Astrocyte (in vitro differentiated cells and primary cell): ENCODE measurements around the gene F13A1. TPM values are rescaled to one million over a fixed set of nuclear protein-coding genes. Genes with fewer than 3 reads are reported as not detected.

Experiments
- DNase-seq: peaks from one replicate; pipeline ENCODE4 v3.0.0-alpha.2; 2010; ENCODE audit warnings: low read depth
- FAIRE-seq: peaks from 2 replicates; lab custom pipeline; 2011; peaks lifted over from hg19 to GRCh38; lab: Jason Lieb, UNC
- H2AFZ ChIP-seq: 2 replicates; pipeline ENCODE4 v1.6.0; 2012; ENCODE audit warnings: low read depth, low read length, inconsistent platforms
- H3K27ac ChIP-seq: 2 replicates; pipeline ENCODE4 v1.5.1; 2011; ENCODE audit warnings: low read depth, low read length, inconsistent platforms
- H3K27me3 ChIP-seq: 2 replicates; pipeline ENCODE4 v1.6.0; 2011; ENCODE audit warnings: low read length, inconsistent platforms; ENCODE audit not compliant: insufficient read depth
- H3K36me3 ChIP-seq: 2 replicates; pipeline ENCODE4 v1.5.1; 2011; ENCODE audit warnings: low read length, inconsistent platforms; ENCODE audit not compliant: insufficient read depth
- H3K4me1 ChIP-seq: 2 replicates; pipeline ENCODE4 v1.5.1; 2011; ENCODE audit warnings: low read length, inconsistent platforms; ENCODE audit not compliant: insufficient read depth
- H3K4me2 ChIP-seq: 2 replicates; pipeline ENCODE4 v1.6.0; 2012; ENCODE audit warnings: low read length, inconsistent platforms
- H3K4me3 ChIP-seq: 2 replicates; pipeline ENCODE4 v1.5.1; 2011; ENCODE audit warnings: low read depth, mild to moderate bottlenecking, low read length, inconsistent platforms; ENCODE audit not compliant: insufficient read depth
- H3K79me2 ChIP-seq: 2 replicates; pipeline ENCODE4 v1.6.0; 2012; ENCODE audit warnings: mild to moderate bottlenecking, low read length, inconsistent platforms; ENCODE audit not compliant: insufficient read depth
- H3K9ac ChIP-seq: 2 replicates; pipeline ENCODE4 v1.6.0; 2012; ENCODE audit warnings: mild to moderate bottlenecking, low read length, inconsistent platforms
- H3K9me3 ChIP-seq: 2 replicates; pipeline ENCODE4 v1.5.1; 2012; ENCODE audit warnings: low read depth, mild to moderate bottlenecking, low read length, inconsistent platforms; ENCODE audit not compliant: insufficient read depth
- H4K20me1 ChIP-seq: 2 replicates; pipeline ENCODE4 v1.6.0; 2012; ENCODE audit warnings: low read length, inconsistent platforms; ENCODE audit not compliant: insufficient read depth
- H3K27ac Mint-ChIP-seq: one replicate; pipeline ENCODE4 v1.8.0; 2021; ENCODE audit warnings: mild to moderate bottlenecking, mixed read lengths; ENCODE audit not compliant: unreplicated experiment
- H3K27me3 Mint-ChIP-seq: one replicate; pipeline ENCODE4 v1.8.0; 2021; ENCODE audit warnings: low read depth, mixed read lengths; ENCODE audit not compliant: unreplicated experiment
- H3K36me3 Mint-ChIP-seq: one replicate; pipeline ENCODE4 v1.8.0; 2021; ENCODE audit warnings: low read depth, mixed read lengths; ENCODE audit not compliant: unreplicated experiment
- H3K4me1 Mint-ChIP-seq: one replicate; pipeline ENCODE4 v1.8.0; 2021; ENCODE audit warnings: low read depth, mixed read lengths; ENCODE audit not compliant: unreplicated experiment
- H3K4me3 Mint-ChIP-seq: one replicate; pipeline ENCODE4 v1.8.0; 2021; ENCODE audit warnings: mild to moderate bottlenecking, moderate library complexity, mixed read lengths; ENCODE audit not compliant: unreplicated experiment
- H3K9me3 Mint-ChIP-seq: one replicate; pipeline ENCODE4 v1.8.0; 2021; ENCODE audit warnings: mild to moderate bottlenecking, mixed read lengths; ENCODE audit not compliant: unreplicated experiment
- EZH2 ChIP-seq: IDR thresholded peaks from 2 replicates; pipeline ENCODE4 v1.6.1; 2012; ENCODE audit warnings: mild to moderate bottlenecking, low read length, inconsistent platforms; ENCODE audit not compliant: insufficient read depth
- microRNA-seq: library from miRNA; unstranded; fragments of <30 nt; microRNA quantifications from one replicate; pipeline ENCODE4 v1.2.0, GENCODE V29; 2020
- total RNA-seq: library from RNA; stranded (reverse); gene quantifications from 2 replicates; pipeline ENCODE4 v1.2.1, GENCODE V29; 2021
- TF ChIP-seq, protein P1 (sequence below): IDR thresholded peaks from 2 replicates; pipeline ENCODE4 v1.5.1; 2011; ENCODE audit warnings: low read depth, mild to moderate bottlenecking, inconsistent platforms, low read length, moderate library complexity; ENCODE audit not compliant: insufficient read depth

The F13A1 gene
- total RNA-seq, 1 donor from 2014 or later = 10.1 TPM

DNA sequence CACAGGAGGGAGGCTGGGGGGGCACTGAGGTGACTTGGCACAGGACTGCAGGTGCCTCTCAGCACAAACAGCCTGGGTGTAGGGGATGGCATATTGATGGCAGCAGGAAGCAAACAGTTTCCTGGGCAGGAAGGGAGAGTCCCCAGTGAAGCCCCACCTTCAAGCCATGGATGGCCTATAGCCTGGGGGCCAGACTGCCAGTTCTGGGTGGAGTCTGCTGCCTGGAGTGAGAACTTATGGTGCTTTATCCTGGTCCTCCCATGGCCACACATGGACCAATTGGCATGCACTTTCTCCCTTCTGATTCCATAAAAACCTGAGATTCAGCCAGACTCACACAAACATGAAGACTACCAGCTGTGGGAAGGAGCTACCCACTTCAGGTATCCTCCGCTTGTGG is 198.5 kb downstream of the F13A1 start:
- H3K9me3 ChIP-seq = no peaks in the 10 kb centered on the region
- H3K4me3 ChIP-seq = no peak overlapping the region
- peaks cover 15% of the 10 kb centered on the region for H3K9me3 Mint-ChIP-seq
- no peak for DNase-seq
- peaks cover 9% of the 10 kb centered on the region for H3K27me3 Mint-ChIP-seq
- H3K4me1 Mint-ChIP-seq = no peaks in the 10 kb centered on the region
- FAIRE-seq = no peak
- H3K9ac ChIP-seq = no peak overlapping the region
- no peaks in the 10 kb centered on the region for H4K20me1 ChIP-seq
- H2AFZ ChIP-seq = no peak overlapping the region
- no peaks in the 10 kb centered on the region for H3K27me3 ChIP-seq
- H3K27ac ChIP-seq = no peak overlapping the region
- no peaks in the 10 kb centered on the region for H3K4me1 ChIP-seq
- no peak overlapping the region for H3K4me3 Mint-ChIP-seq
- no peaks in the 10 kb centered on the region for H3K79me2 ChIP-seq
- no peaks in the 10 kb centered on the region for H3K36me3 Mint-ChIP-seq
- no peak overlapping the region for H3K4me2 ChIP-seq
- no peak for TF ChIP-seq EZH2
- TF ChIP-seq, protein P1, sequence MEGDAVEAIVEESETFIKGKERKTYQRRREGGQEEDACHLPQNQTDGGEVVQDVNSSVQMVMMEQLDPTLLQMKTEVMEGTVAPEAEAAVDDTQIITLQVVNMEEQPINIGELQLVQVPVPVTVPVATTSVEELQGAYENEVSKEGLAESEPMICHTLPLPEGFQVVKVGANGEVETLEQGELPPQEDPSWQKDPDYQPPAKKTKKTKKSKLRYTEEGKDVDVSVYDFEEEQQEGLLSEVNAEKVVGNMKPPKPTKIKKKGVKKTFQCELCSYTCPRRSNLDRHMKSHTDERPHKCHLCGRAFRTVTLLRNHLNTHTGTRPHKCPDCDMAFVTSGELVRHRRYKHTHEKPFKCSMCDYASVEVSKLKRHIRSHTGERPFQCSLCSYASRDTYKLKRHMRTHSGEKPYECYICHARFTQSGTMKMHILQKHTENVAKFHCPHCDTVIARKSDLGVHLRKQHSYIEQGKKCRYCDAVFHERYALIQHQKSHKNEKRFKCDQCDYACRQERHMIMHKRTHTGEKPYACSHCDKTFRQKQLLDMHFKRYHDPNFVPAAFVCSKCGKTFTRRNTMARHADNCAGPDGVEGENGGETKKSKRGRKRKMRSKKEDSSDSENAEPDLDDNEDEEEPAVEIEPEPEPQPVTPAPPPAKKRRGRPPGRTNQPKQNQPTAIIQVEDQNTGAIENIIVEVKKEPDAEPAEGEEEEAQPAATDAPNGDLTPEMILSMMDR = no peak
- H3K27ac Mint-ChIP-seq = no peak overlapping the region
- no peaks in the 10 kb centered on the region for H3K36me3 ChIP-seq

DNA sequence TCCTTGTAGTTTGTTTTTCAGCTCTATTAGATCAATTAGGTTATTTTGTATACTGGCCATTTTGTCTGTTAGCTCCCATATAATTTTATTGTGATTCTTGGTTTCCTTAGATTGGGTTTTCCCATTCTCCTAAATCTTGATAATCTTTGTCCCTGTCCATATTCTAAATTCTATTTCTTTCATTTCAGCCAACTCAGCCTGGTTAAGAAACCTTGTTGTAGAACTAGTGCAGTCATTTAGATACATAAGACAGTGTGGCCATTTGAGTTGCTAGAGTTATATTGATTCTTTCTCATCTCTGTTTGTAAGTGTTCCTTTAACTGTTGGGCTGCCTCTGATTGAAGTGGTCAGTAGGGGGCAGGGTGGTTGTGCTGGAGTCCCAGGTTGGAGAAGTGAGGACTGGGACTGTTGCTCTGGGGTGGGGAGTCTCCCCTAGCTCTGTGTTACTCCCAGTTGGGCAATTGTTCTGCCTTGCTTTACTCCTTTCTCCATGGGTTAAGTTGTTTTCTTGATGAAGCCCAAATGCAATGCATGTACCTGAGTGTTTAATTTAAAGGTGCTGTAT is 214.9 kb downstream of the F13A1 start:
- FAIRE-seq (no peak), DNase-seq (no peak)
- Histone ChIP-seq H3K4me1 (no peaks in the 10 kb centered on the region), H3K9ac (no peak overlapping the region), H3K27me3 (no peaks in the 10 kb centered on the region), H3K79me2 (no peaks in the 10 kb centered on the region), H3K4me2 (no peak overlapping the region), H3K4me3 (no peak overlapping the region), H3K9me3 (no peaks in the 10 kb centered on the region), H4K20me1 (no peaks in the 10 kb centered on the region), H3K36me3 (no peaks in the 10 kb centered on the region), H3K27ac (no peak overlapping the region), H2AFZ (no peak overlapping the region)
- Mint-ChIP-seq H3K27me3 (peaks cover 12% of the 10 kb centered on the region), H3K27ac (no peak overlapping the region), H3K36me3 (no peaks in the 10 kb centered on the region), H3K4me1 (no peaks in the 10 kb centered on the region), H3K4me3 (no peak overlapping the region), H3K9me3 (peaks cover 8% of the 10 kb centered on the region)
- TF ChIP-seq, protein P1 = no peak
- TF ChIP-seq EZH2 = no peak

Small RNAs within 50 kb of the gene (microRNA-seq; reads per million reads assigned to microRNA genes)
- not detected for gene MIR5683
- not detected for gene MIR7853
